OCI-LY1 (cell line): ENCODE data around the gene AFAP1.

Experiments used
- H2AFZ ChIP-seq: fragments of 200-600 bp; sonication (generic), shearing (Covaris generic); 2 replicates; pipeline ENCODE4 v1.6.0; 2014; ENCODE audit warnings: antibody characterized with exemption, mild to moderate bottlenecking, low read length
- H3F3A ChIP-seq: fragments of 200-600 bp; sonication (generic), shearing (Covaris generic); 2 replicates; pipeline ENCODE4 v1.6.0; 2014; ENCODE audit warnings: mild to moderate bottlenecking, antibody characterized with exemption, low read length, moderate library complexity; ENCODE audit not compliant: insufficient read depth
- H3K27ac ChIP-seq: fragments of 200-600 bp; sonication (generic); 2 replicates; pipeline ENCODE4 v1.5.1; 2014; ENCODE audit warnings: low read length, mixed run types, mild to moderate bottlenecking, low read depth; ENCODE audit not compliant: poor library complexity, severe bottlenecking
- H3K27me3 ChIP-seq: fragments of 200-600 bp; sonication (generic); 2 replicates; pipeline ENCODE4 v1.6.0; 2014; ENCODE audit warnings: antibody characterized with exemption, mild to moderate bottlenecking, low read length, moderate library complexity; ENCODE audit not compliant: insufficient read depth
- H3K36me3 ChIP-seq: fragments of 200-600 bp; sonication (generic); 2 replicates; pipeline ENCODE4 v1.6.1; 2014; ENCODE audit warnings: mild to moderate bottlenecking, antibody characterized with exemption, low read length, moderate library complexity, mixed read lengths; ENCODE audit not compliant: insufficient read depth
- H3K4me1 ChIP-seq: fragments of 200-600 bp; sonication (generic); 2 replicates; pipeline ENCODE4 v1.5.1; 2014; ENCODE audit warnings: mild to moderate bottlenecking, low read length, moderate library complexity; ENCODE audit not compliant: insufficient read depth, severe bottlenecking
- H3K4me2 ChIP-seq: fragments of 200-600 bp; sonication (generic), shearing (Covaris generic); 2 replicates; pipeline ENCODE4 v1.6.1; 2014; ENCODE audit warnings: low read length
- H3K4me3 ChIP-seq: fragments of 200-600 bp; sonication (generic); 2 replicates; pipeline ENCODE4 v1.5.1; 2014; ENCODE audit warnings: low read length, low read depth, mild to moderate bottlenecking, mixed read lengths; ENCODE audit not compliant: poor library complexity, severe bottlenecking
- H3K79me2 ChIP-seq: fragments of 200-600 bp; shearing (Covaris generic); 2 replicates; pipeline ENCODE4 v1.6.1; 2016; ENCODE audit warnings: mixed run types, low read length, mixed read lengths; ENCODE audit not compliant: insufficient read depth
- H3K9ac ChIP-seq: fragments of 200-600 bp; sonication (generic), shearing (Covaris generic); 2 replicates; pipeline ENCODE4 v1.6.1; 2014; ENCODE audit warnings: mild to moderate bottlenecking, low read length, mixed read lengths
- H3K9me2 ChIP-seq: fragments of 200-600 bp; sonication (generic), shearing (Covaris generic); 2 replicates; pipeline ENCODE4 v1.6.1; 2014; ENCODE audit warnings: low read depth, mild to moderate bottlenecking, low read length, mixed read lengths
- H3K9me3 ChIP-seq: fragments of 200-600 bp; shearing (Covaris generic); 2 replicates; pipeline ENCODE4 v1.6.1; 2014; ENCODE audit warnings: low read length, mixed read lengths
- H4K20me1 ChIP-seq: fragments of 200-600 bp; sonication (generic), shearing (Covaris generic); 2 replicates; pipeline ENCODE4 v1.6.0; 2016; ENCODE audit warnings: mild to moderate bottlenecking, low read length; ENCODE audit not compliant: insufficient read depth
- CTCF ChIP-seq: fragments of 200-600 bp; sonication (generic), shearing (Covaris generic); IDR thresholded peaks from 2 replicates; pipeline ENCODE4 v1.5.1; 2017; ENCODE audit warnings: mild to moderate bottlenecking, antibody characterized with exemption, low read length, moderate library complexity, mixed read lengths
- EZH2 ChIP-seq: fragments of 200-600 bp; sonication (generic), shearing (Covaris generic); IDR thresholded peaks from 2 replicates; pipeline ENCODE4 v1.8.0; 2017; ENCODE audit warnings: borderline replicate concordance, mixed run types, mild to moderate bottlenecking, antibody characterized with exemption, low read length, moderate library complexity, mixed read lengths

The AFAP1 gene

GRCh38 chr4:7815981-7816380 lies 123.7 kb downstream of the AFAP1 start:
- H3K4me1 ChIP-seq = no peaks in the 10 kb centered on the region
- no peaks in the 10 kb centered on the region for H3K9me3 ChIP-seq
- H3K9ac ChIP-seq = no peak overlapping the region
- no peaks in the 10 kb centered on the region for H3K9me2 ChIP-seq
- no peaks in the 10 kb centered on the region for H3K27me3 ChIP-seq
- H3K4me2 ChIP-seq = no peak overlapping the region
- no peak overlapping the region for H3K4me3 ChIP-seq
- no peak overlapping the region for H3K27ac ChIP-seq
- no peaks in the 10 kb centered on the region for H4K20me1 ChIP-seq
- TF ChIP-seq EZH2 (no peak), CTCF (no peak)
- H3K36me3 ChIP-seq = no peaks in the 10 kb centered on the region
- H3F3A ChIP-seq = no peaks in the 10 kb centered on the region
- H2AFZ ChIP-seq = no peak overlapping the region
- no peaks in the 10 kb centered on the region for H3K79me2 ChIP-seq

GRCh38 chr4:7815562-7815961 lies 124.1 kb downstream of the AFAP1 start:
- Histone ChIP-seq H3K27me3 (no peaks in the 10 kb centered on the region), H3K9me3 (no peaks in the 10 kb centered on the region), H3K36me3 (no peaks in the 10 kb centered on the region), H3F3A (no peaks in the 10 kb centered on the region), H4K20me1 (no peaks in the 10 kb centered on the region), H3K4me2 (no peak overlapping the region), H2AFZ (no peak overlapping the region), H3K27ac (no peak overlapping the region), H3K79me2 (no peaks in the 10 kb centered on the region), H3K4me3 (no peak overlapping the region), H3K9ac (no peak overlapping the region), H3K4me1 (no peaks in the 10 kb centered on the region), H3K9me2 (no peaks in the 10 kb centered on the region)
- TF ChIP-seq EZH2 (no peak), CTCF (no peak)

GRCh38 chr4:7814451-7814850 lies 125.2 kb downstream of the AFAP1 start:
- Histone ChIP-seq H3K4me3 (no peak overlapping the region), H3F3A (no peaks in the 10 kb centered on the region), H2AFZ (no peak overlapping the region), H3K9me2 (no peaks in the 10 kb centered on the region), H3K9ac (no peak overlapping the region), H3K4me1 (no peaks in the 10 kb centered on the region), H4K20me1 (no peaks in the 10 kb centered on the region), H3K36me3 (no peaks in the 10 kb centered on the region), H3K27ac (no peak overlapping the region), H3K9me3 (no peaks in the 10 kb centered on the region), H3K79me2 (no peaks in the 10 kb centered on the region), H3K27me3 (no peaks in the 10 kb centered on the region), H3K4me2 (no peak overlapping the region)
- TF ChIP-seq EZH2 = no peak
- no peak for TF ChIP-seq CTCF
